Stimulated activated CD4-positive, alpha-beta T cell treated with anti-CD3 and anti-CD28 coated beads, Interleukin-12 subunit alpha, Interleukin-12 subunit beta, amount 100 ng/mL, for 24 hours (primary cell): ENCODE measurements around the gene VEZF1.

Experiments
- DNase-seq, 2 experiments: peaks; one replicate each; pipeline ENCODE4 v3.0.0-alpha.2; 2020; ENCODE audit warnings: low read depth in 2 of 2

Gene VEZF1

GRCh38 chr17:57999496-58000017 lies 11.5 kb upstream of the VEZF1 start:
- DNase-seq: no peak

- DNase-seq: no peak
Measured at GRCh38 chr17:57999010-57999495, 11.0 kb upstream of the VEZF1 start.

GRCh38 chr17:57997085-57997809 lies 9.2 kb upstream of the VEZF1 start:
- DNase-seq: no peak

GRCh38 chr17:57995076-57995956 lies 7.3 kb upstream of the VEZF1 start:
- peak in 1 of 2 experiments; percentile 34 for DNase-seq

GRCh38 chr17:57994436-57994835 lies 6.4 kb upstream of the VEZF1 start:
- no peak for DNase-seq

GRCh38 chr17:57993471-57994365 lies 5.7 kb upstream of the VEZF1 start:
- no peak for DNase-seq

GRCh38 chr17:57991537-57991936 lies 3.5 kb upstream of the VEZF1 start:
- no peak for DNase-seq

GRCh38 chr17:57990037-57990436 lies 2.0 kb upstream of the VEZF1 start:
- DNase-seq: no peak

- DNase-seq: peak; percentile 44 to 49
Measured at GRCh38 chr17:57988301-57989250, 522 bp upstream of the VEZF1 start.

- no peak for DNase-seq
Measured at GRCh38 chr17:57986841-57987580, 1.0 kb downstream of the VEZF1 start.

- no peak for DNase-seq
Measured at GRCh38 chr17:57985675-57985974, 2.4 kb downstream of the VEZF1 start.

GRCh38 chr17:57984936-57985674 lies 2.9 kb downstream of the VEZF1 start:
- DNase-seq: no peak

GRCh38 chr17:57984261-57984890 lies 3.7 kb downstream of the VEZF1 start:
- DNase-seq: no peak

- no peak for DNase-seq
Measured at GRCh38 chr17:57983446-57983845, 4.6 kb downstream of the VEZF1 start.

GRCh38 chr17:57982452-57983170 lies 5.4 kb downstream of the VEZF1 start:
- no peak for DNase-seq

GRCh38 chr17:57980522-57980921 lies 7.5 kb downstream of the VEZF1 start:
- no peak for DNase-seq

- DNase-seq: no peak
Measured at GRCh38 chr17:57979076-57979475, 9.0 kb downstream of the VEZF1 start.

- DNase-seq: no peak
Measured at GRCh38 chr17:57976594-57976993, 11.5 kb downstream of the VEZF1 start.
